HG03439 (cell line): ENCODE data around the gene ACTR1B.
"Not testable (repeated sequence)": the region's sequence is repeated elsewhere in the genome, so short reads cannot be mapped to it uniquely, and the experiment has no call there.

Source experiments
- ATAC-seq: cut with Tn5 transposase; IDR thresholded peaks from one replicate; pipeline ENCODE4 v1.9.1; 2021; ENCODE audit warnings: mild to moderate bottlenecking, moderate library complexity; ENCODE audit not compliant: unreplicated experiment

Gene ACTR1B

GRCh38 chr2:97663962-97664635 is at the start of gene ACTR1B:
Gene ACTR1B (minus strand): TSS chr2:97664044. CDS start chr2:97663890, 154 bp downstream.
- peak; percentile 82 for ATAC-seq

GRCh38 chr2:97712693-97713295 is 49.0 kb upstream of the ACTR1B start:
- no peak for ATAC-seq

GRCh38 chr2:97712175-97712574 is 48.3 kb upstream of the ACTR1B start:
- not testable (repeated sequence) for ATAC-seq

GRCh38 chr2:97711394-97711711 is 47.5 kb upstream of the ACTR1B start:
- no peak for ATAC-seq

GRCh38 chr2:97708608-97709007 is 44.8 kb upstream of the ACTR1B start:
- no peak for ATAC-seq

- ATAC-seq = no peak
These were observed 44.2 kb upstream of the ACTR1B start for GRCh38 chr2:97708048-97708380.

GRCh38 chr2:97707362-97708047 is 43.7 kb upstream of the ACTR1B start:
- ATAC-seq = no peak

GRCh38 chr2:97706708-97707345 is 43.0 kb upstream of the ACTR1B start:
- ATAC-seq = no peak

GRCh38 chr2:97706112-97706511 is 42.3 kb upstream of the ACTR1B start:
- ATAC-seq = no peak

- ATAC-seq = no peak
These were observed 41.1 kb upstream of the ACTR1B start for GRCh38 chr2:97704989-97705388.

- ATAC-seq = no peak
These were observed 39.9 kb upstream of the ACTR1B start for GRCh38 chr2:97703741-97704140.

- ATAC-seq = no peak
These were observed 39.1 kb upstream of the ACTR1B start for GRCh38 chr2:97702731-97703470.

- no peak for ATAC-seq
These were observed 38.1 kb upstream of the ACTR1B start for GRCh38 chr2:97701851-97702465.

GRCh38 chr2:97701186-97701585 is 37.3 kb upstream of the ACTR1B start:
- no peak for ATAC-seq

- ATAC-seq = no peak
These were observed 36.1 kb upstream of the ACTR1B start for GRCh38 chr2:97699765-97700444.

GRCh38 chr2:97698530-97698929 is 34.7 kb upstream of the ACTR1B start:
- no peak for ATAC-seq

GRCh38 chr2:97697252-97698235 is 33.7 kb upstream of the ACTR1B start:
- ATAC-seq = peak; percentile 61

- no peak for ATAC-seq
These were observed 31.9 kb upstream of the ACTR1B start for GRCh38 chr2:97695744-97696143.

- ATAC-seq = no peak
These were observed 29.6 kb upstream of the ACTR1B start for GRCh38 chr2:97693476-97693875.
